ENCODE measurements around the gene RASSF3. TPM values are rescaled to one million over a fixed set of nuclear protein-coding genes. Genes with fewer than 3 reads are reported as not detected.

Gene RASSF3
- total and polyA plus RNA-seq, 2 experiments from 2014 or later, result 20.6 to 39.6 TPM

GRCh38 chr12:64742416-64742815 lies 132.1 kb downstream of the RASSF3 start:
- H3F3A ChIP-seq (replicated peaks; ENCODE audit: low read depth), result no peaks in the 10 kb centered on the region
- no peaks in the 10 kb centered on the region for H3K79me2 ChIP-seq (replicated peaks; ENCODE audit: insufficient read depth)
- Mint-ChIP-seq H3K4me1 (peaks cover 2% of the 10 kb centered on the region; the same call in 2 of the 3 replicates), H3K4me3 (no peak overlapping the region), H3K27me3 (ENCODE audit: insufficient read depth, low read depth, poor library complexity) (no peaks in the 10 kb centered on the region), H3K36me3 (ENCODE audit: low read depth) (peaks cover 58% of the 10 kb centered on the region), H3K9me3 (no peaks in the 10 kb centered on the region), H3K27ac (no peak overlapping the region)
- H3K9me2 ChIP-seq (ENCODE audit: insufficient read depth), result no peaks in the 10 kb centered on the region
- no peak for TF ChIP-seq NANOG (IDR thresholded peaks at IDR 0.05; ENCODE audit: borderline replicate concordance)
- TF ChIP-seq ZNF114 (CRISPR knock-in tag; IDR thresholded peaks at IDR 0.05), result no peak
- no peak for TF ChIP-seq JUNB (IDR thresholded peaks at IDR 0.05; ENCODE audit: unreplicated experiment)
- TF ChIP-seq CTCF (conservative IDR thresholded peaks at IDR 0.05; ENCODE audit: low read depth in 2 of 2), result no peak
- no peak for TF ChIP-seq CREB1 (CRISPR knock-in tag; IDR thresholded peaks at IDR 0.05; ENCODE audit: low read depth)
- TF ChIP-seq EZH2phosphoT487 (IDR thresholded peaks at IDR 0.05; ENCODE audit: unreplicated experiment), result no peak
- no peaks in the 10 kb centered on the region for H3K4me1 ChIP-seq (ENCODE audit: insufficient read depth)
- no peak for ATAC-seq
- no peak for DNase-seq (ENCODE audit: low spot score)
- peaks cover 4% of the 10 kb centered on the region; the same call in 1 of the 2 replicates for H4K20me1 ChIP-seq (replicated peaks; ENCODE audit: insufficient read depth)
- no peak overlapping the region for H3K27ac ChIP-seq (ENCODE audit: low read depth)
- H3K4me2 ChIP-seq, result no peak overlapping the region
- no peak overlapping the region for H2AFZ ChIP-seq
- no peaks in the 10 kb centered on the region for H3K27me3 ChIP-seq (ENCODE audit: insufficient read depth)
- peaks cover 45% of the 10 kb centered on the region; the same call in 1 of the 2 replicates for H3K36me3 ChIP-seq (ENCODE audit: insufficient read depth)
- no peak overlapping the region for H3K4me3 ChIP-seq

GRCh38 chr12:64743206-64743605 lies 132.9 kb downstream of the RASSF3 start:
- ATAC-seq (no peak), DNase-seq (ENCODE audit: low spot score) (no peak)
- Histone ChIP-seq H3K4me3 (no peak overlapping the region), H3K79me2 (replicated peaks; ENCODE audit: insufficient read depth) (no peaks in the 10 kb centered on the region), H3K27ac (ENCODE audit: low read depth) (no peak overlapping the region), H3K9me2 (ENCODE audit: insufficient read depth) (no peaks in the 10 kb centered on the region), H4K20me1 (replicated peaks; ENCODE audit: insufficient read depth) (peaks cover 4% of the 10 kb centered on the region; the same call in 1 of the 2 replicates), H3K27me3 (ENCODE audit: insufficient read depth) (no peaks in the 10 kb centered on the region), H3K4me2 (no peak overlapping the region), H3K36me3 (ENCODE audit: insufficient read depth) (peaks cover 48% of the 10 kb centered on the region; the same call in 1 of the 2 replicates), H3F3A (replicated peaks; ENCODE audit: low read depth) (no peaks in the 10 kb centered on the region), H3K4me1 (ENCODE audit: insufficient read depth) (no peaks in the 10 kb centered on the region), H2AFZ (no peak overlapping the region)
- Mint-ChIP-seq H3K36me3 (ENCODE audit: low read depth) (peaks cover 56% of the 10 kb centered on the region), H3K27ac (no peak overlapping the region), H3K4me1 (no peaks in the 10 kb centered on the region), H3K9me3 (no peaks in the 10 kb centered on the region), H3K4me3 (no peak overlapping the region), H3K27me3 (ENCODE audit: insufficient read depth, low read depth, poor library complexity) (no peaks in the 10 kb centered on the region)
- no peak for TF ChIP-seq JUNB (IDR thresholded peaks at IDR 0.05; ENCODE audit: unreplicated experiment)
- TF ChIP-seq CTCF (conservative IDR thresholded peaks at IDR 0.05; ENCODE audit: low read depth in 2 of 2), result no peak
- TF ChIP-seq EZH2phosphoT487 (IDR thresholded peaks at IDR 0.05; ENCODE audit: unreplicated experiment), result no peak
